Rectal smooth muscle tissue (tissue), 1 donor: Measurements from ENCODE around the gene HMCN1.

Source experiments
- H3K27ac ChIP-seq: one replicate; pipeline ENCODE4 v1.7.0; 2013; ENCODE audit warnings: low read depth, low read length, inconsistent platforms
- H3K27me3 ChIP-seq: one replicate; pipeline ENCODE4 v1.7.0; 2013; ENCODE audit warnings: low read length; ENCODE audit not compliant: control insufficient read depth, insufficient read depth
- H3K36me3 ChIP-seq: one replicate; pipeline ENCODE4 v1.7.0; 2013; ENCODE audit warnings: low read length; ENCODE audit not compliant: control insufficient read depth, insufficient read depth
- H3K4me1 ChIP-seq: one replicate; pipeline ENCODE4 v1.7.0; 2013; ENCODE audit warnings: low read length; ENCODE audit not compliant: control insufficient read depth, insufficient read depth
- H3K4me3 ChIP-seq: one replicate; pipeline ENCODE4 v1.7.0; 2013; ENCODE audit warnings: low read length
- H3K9ac ChIP-seq: one replicate; pipeline ENCODE4 v1.7.0; 2013; ENCODE audit warnings: low read length

HMCN1 gene

DNA sequence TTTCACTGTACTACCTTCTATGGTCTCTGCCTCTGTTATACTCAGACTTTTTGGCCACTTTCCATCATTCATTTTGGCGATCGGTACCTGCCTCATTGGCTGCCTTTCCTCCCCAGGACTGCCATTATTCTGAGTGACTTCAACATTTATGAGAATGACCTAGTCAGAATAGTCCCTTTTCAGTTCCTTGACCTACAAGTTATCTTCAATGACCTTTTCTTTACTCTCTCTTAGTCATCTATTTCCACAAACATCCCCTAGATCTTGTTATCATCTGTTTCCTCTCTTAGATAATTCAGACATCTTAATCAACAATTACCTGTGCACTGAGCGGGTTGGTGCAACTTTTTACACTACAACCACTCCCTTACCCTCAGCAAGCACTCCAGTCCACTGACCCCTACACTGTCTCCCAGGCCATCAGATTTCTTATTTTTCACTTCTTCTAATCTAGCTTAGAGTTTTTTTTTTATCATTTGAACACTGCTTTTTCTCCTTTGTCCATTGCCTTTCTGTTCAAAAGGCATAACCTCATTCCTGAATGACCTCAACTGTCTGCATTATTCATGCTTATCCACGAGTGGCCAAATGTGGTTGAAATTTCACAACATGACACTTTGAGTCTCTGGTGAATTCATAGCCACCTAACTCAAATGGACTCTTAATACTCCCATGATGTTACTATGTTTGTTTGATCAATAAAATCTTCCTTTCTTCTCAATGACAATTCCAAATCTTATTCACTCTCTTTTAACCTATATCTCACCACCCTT, 112.7 kb downstream of the HMCN1 start:
- Histone ChIP-seq H3K9ac (no peak overlapping the region), H3K4me1 (no peaks in the 10 kb centered on the region), H3K4me3 (no peak overlapping the region), H3K36me3 (no peaks in the 10 kb centered on the region), H3K27me3 (no peaks in the 10 kb centered on the region), H3K27ac (no peak overlapping the region)

DNA sequence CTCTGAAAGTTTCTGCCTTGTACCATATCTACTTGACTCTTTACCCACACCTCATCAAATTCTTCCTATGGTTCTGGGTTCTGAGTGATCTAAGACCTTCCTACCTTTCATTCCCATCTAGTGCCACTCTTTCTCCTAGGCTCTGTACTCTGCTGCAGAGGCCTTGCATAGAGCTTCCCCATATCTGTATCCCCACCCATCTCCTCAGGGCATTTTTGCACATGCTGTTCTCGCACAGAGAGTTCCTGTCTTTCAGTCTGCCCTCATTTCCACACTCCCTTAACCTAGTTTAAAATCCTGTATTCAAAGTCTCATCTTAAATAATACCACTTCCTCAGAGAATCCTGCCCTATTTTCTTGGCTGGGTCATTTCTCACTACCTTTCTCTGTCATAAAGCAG, 114.8 kb downstream of the HMCN1 start:
- Histone ChIP-seq H3K4me3 (no peak overlapping the region), H3K27me3 (no peaks in the 10 kb centered on the region)

GRCh38 chr1:185850366-185850765, 116.2 kb downstream of the HMCN1 start:
- H3K9ac ChIP-seq, result no peak overlapping the region
- H3K4me3 ChIP-seq, result no peak overlapping the region
- no peaks in the 10 kb centered on the region for H3K4me1 ChIP-seq
- no peaks in the 10 kb centered on the region for H3K36me3 ChIP-seq
- H3K27me3 ChIP-seq, result no peaks in the 10 kb centered on the region
- no peak overlapping the region for H3K27ac ChIP-seq

More for the DNA sequence above, 114.8 kb downstream of the HMCN1 start:
- H3K9ac ChIP-seq, result no peak overlapping the region
- H3K27ac ChIP-seq, result no peak overlapping the region
- no peaks in the 10 kb centered on the region for H3K36me3 ChIP-seq
- no peaks in the 10 kb centered on the region for H3K4me1 ChIP-seq

- Histone ChIP-seq H3K27ac (no peak overlapping the region), H3K4me3 (no peak overlapping the region), H3K36me3 (no peaks in the 10 kb centered on the region), H3K9ac (no peak overlapping the region), H3K4me1 (no peaks in the 10 kb centered on the region), H3K27me3 (no peaks in the 10 kb centered on the region)
Measured at GRCh38 chr1:185853739-185854138, 119.5 kb downstream of the HMCN1 start.

DNA sequence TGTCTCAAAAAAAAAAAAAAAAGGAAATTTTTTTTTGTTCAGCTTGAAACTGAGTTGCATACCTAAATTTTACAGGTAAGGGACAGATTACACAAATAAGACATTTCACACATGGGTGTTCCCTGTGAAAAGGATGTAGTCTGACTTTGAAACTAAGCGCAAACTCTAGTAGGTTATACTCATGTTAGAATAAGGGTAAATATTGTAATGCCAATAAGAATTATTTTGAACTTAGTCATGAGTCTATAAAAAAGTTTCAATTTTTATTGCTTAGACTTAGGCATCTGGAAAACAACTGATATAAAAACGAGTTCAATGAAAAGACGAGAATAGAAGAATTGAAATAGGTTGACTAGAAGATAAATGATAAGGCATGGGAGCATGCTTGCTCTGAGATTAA, 122.3 kb downstream of the HMCN1 start:
- Histone ChIP-seq H3K4me1 (no peaks in the 10 kb centered on the region), H3K9ac (no peak overlapping the region), H3K4me3 (no peak overlapping the region)

DNA sequence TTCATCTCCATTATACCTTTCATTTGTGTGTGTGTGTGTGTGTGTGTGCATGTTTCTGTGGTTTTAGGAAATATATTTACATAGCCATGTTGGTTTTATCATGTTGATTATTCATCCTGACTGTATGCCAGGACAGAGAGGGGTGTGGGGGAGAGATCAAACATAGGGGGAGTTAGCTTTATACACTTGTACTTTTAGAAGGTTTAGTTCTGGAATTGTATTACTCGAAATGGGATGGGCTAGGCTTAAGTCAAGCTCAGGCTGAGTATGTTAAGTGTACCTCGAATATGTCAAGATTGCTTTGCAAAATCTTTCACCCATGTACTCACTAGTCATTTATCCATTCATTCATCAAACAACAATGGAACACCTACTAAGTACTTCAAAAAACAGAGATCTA, 123.3 kb downstream of the HMCN1 start:
- no peak overlapping the region for H3K9ac ChIP-seq
- H3K27me3 ChIP-seq, result no peaks in the 10 kb centered on the region
- no peaks in the 10 kb centered on the region for H3K36me3 ChIP-seq
- H3K27ac ChIP-seq, result no peak overlapping the region
- no peaks in the 10 kb centered on the region for H3K4me1 ChIP-seq
- no peak overlapping the region for H3K4me3 ChIP-seq

More for the DNA sequence above, 122.3 kb downstream of the HMCN1 start:
- Histone ChIP-seq H3K27me3 (no peaks in the 10 kb centered on the region), H3K36me3 (no peaks in the 10 kb centered on the region), H3K27ac (no peak overlapping the region)

DNA sequence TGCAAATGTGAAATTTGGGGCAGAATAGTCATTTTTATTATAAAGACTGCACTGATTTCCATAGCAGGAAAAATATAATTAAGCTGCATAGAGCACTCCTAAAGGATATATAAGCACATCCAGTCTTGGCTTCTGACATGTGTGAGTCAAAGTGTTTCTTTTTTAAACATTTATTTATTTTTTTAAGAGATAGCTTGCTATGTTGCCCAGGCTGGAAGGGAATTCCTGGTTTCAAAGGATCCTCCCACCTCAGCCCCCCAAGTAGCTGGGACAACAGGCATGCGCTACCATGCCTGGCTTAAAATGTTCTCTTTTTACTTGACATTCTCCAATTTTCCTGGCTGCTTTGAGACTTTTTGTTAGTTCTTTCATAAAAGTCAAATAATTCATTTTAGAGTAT, 126.1 kb downstream of the HMCN1 start:
- H3K4me3 ChIP-seq, result no peak overlapping the region
- no peaks in the 10 kb centered on the region for H3K36me3 ChIP-seq
- no peaks in the 10 kb centered on the region for H3K4me1 ChIP-seq
- no peaks in the 10 kb centered on the region for H3K27me3 ChIP-seq
- H3K27ac ChIP-seq, result no peak overlapping the region
- no peak overlapping the region for H3K9ac ChIP-seq

- Histone ChIP-seq H3K27ac (no peak overlapping the region), H3K4me1 (no peaks in the 10 kb centered on the region), H3K27me3 (no peaks in the 10 kb centered on the region), H3K4me3 (no peak overlapping the region), H3K36me3 (no peaks in the 10 kb centered on the region), H3K9ac (no peak overlapping the region)
Measured at GRCh38 chr1:185860859-185861258, 126.7 kb downstream of the HMCN1 start.

DNA sequence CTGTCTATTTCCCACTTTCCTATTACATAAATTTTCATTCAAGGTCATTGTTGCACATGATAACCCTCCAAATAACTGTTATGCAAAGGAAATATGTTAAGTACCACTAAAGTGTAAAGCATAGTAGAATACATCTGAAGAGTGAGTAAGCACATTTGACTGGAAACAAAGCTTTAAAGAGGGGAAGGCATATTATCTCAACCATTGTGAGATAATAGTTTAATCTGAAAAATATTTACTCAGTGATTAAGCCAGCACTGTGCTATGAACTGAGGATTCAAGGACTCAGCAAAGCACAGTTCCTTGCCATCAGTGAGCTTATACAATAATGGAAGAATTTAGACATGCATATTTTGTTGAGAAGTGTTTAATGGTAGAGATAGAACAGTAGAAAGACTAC, 127.4 kb downstream of the HMCN1 start:
- H3K9ac ChIP-seq, result no peak overlapping the region
- no peaks in the 10 kb centered on the region for H3K27me3 ChIP-seq
- no peak overlapping the region for H3K4me3 ChIP-seq
- no peaks in the 10 kb centered on the region for H3K4me1 ChIP-seq
- H3K27ac ChIP-seq, result no peak overlapping the region
- H3K36me3 ChIP-seq, result no peaks in the 10 kb centered on the region

DNA sequence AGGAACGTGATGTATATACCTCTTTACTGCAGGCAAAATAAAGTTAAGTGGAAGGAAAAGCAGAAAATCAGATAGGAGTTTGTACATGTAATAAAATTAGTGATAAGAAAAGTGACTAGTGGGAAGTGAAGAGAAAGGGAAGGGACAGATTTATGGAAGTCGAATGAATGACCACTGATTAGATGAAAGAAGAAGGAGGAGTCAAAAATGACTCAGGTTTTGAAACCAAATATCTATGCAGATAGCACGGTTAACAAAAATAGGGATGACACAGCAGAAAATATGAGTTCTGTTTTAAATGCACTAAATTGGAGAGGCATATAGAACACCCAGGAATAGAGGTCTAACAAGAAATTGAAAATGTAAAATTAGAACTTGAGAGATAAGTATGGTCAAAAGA, 128.0 kb downstream of the HMCN1 start:
- Histone ChIP-seq H3K4me3 (no peak overlapping the region), H3K9ac (no peak overlapping the region), H3K27me3 (no peaks in the 10 kb centered on the region), H3K36me3 (no peaks in the 10 kb centered on the region), H3K4me1 (no peaks in the 10 kb centered on the region), H3K27ac (no peak overlapping the region)

DNA sequence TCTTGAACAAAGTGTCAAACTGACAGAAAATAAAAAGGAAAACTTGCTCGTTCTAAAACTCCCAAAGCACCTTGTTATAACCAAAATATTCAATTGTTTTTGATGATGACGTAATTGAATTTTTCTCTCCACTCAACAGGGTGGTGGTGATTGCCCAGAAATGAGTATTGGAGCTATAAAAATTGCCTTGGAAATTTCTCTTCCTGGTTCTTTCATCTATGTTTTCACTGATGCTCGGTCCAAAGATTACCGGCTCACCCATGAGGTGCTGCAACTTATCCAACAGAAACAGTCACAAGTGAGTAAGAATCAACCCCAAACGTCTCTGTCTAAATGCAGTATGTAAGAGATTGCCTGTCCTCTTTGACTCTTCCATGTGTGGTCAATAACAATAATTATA, 130.1 kb downstream of the HMCN1 start:
- H3K9ac ChIP-seq, result no peak overlapping the region
- H3K36me3 ChIP-seq, result no peaks in the 10 kb centered on the region
- no peaks in the 10 kb centered on the region for H3K27me3 ChIP-seq
- no peak overlapping the region for H3K27ac ChIP-seq
- H3K4me1 ChIP-seq, result no peaks in the 10 kb centered on the region
- no peak overlapping the region for H3K4me3 ChIP-seq

GRCh38 chr1:185864889-185865517, 130.8 kb downstream of the HMCN1 start:
- H3K4me1 ChIP-seq, result peaks cover under 1% of the 10 kb centered on the region
- H3K9ac ChIP-seq, result no peak overlapping the region
- H3K27me3 ChIP-seq, result no peaks in the 10 kb centered on the region
- H3K4me3 ChIP-seq, result no peak overlapping the region
- no peaks in the 10 kb centered on the region for H3K36me3 ChIP-seq
- no peak overlapping the region for H3K27ac ChIP-seq

DNA sequence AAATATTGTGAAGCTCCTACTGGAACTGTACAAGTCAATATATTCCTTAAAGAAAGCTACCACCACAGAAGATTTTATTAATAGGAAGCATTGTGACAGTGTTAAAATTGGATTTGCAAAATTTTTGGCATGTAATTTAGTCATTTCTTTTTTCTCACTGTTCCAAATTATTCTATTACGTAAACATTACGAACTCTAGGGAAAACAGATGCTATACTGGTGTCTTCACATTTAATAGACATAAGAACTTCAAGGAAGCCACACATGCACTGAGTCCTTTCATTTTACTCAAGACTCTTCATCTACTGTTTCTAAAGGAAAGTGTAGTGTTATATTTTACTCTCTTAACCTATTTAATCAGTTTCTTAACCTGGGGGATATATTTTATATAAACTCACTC, 135.4 kb downstream of the HMCN1 start:
- Histone ChIP-seq H3K9ac (no peak overlapping the region), H3K4me3 (no peak overlapping the region), H3K27ac (no peak overlapping the region), H3K36me3 (no peaks in the 10 kb centered on the region), H3K27me3 (no peaks in the 10 kb centered on the region), H3K4me1 (peaks cover 2% of the 10 kb centered on the region)
